Lower leg skin (tissue), 3 donors: Measurements from ENCODE around the gene CRELD2.

Experiments used
- POLR2A ChIP-seq, 2 donors: fragments of 450-650 bp; IDR thresholded peaks; one replicate each; pipeline ENCODE4 v1.6.1; 2016 to 2017; ENCODE audit warnings: antibody characterized with exemption in 2 of 2, mild to moderate bottlenecking in 1 of 2, moderate library complexity in 1 of 2
- TF ChIP-seq, protein P1 (sequence below), 3 donors: fragments of 450-650 bp; IDR thresholded peaks; one replicate each; pipeline ENCODE4 v1.5.1; 2016; ENCODE audit warnings: antibody characterized with exemption in 3 of 3, mild to moderate bottlenecking in 3 of 3, moderate library complexity in 2 of 3

DNA sequence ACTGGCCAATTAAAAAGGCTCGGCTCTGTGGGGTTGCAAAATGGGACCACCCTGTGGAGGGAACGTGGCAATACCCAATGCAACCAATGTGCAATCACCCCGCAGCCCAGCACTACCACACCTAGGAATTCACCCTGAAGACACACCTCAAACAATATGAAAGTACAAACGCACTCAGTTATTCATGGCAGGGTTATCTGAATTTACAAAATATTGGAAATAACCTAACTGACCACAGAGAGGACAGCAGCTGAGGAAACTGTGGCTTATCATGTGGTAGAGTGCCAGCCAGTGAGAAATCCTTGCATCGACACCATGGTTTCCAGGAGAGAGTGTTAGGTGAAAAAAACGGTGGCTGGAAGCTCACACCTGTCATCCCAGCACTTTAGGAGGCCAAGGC is 18.9 kb upstream of the CRELD2 start:
- TF ChIP-seq, protein P1, sequence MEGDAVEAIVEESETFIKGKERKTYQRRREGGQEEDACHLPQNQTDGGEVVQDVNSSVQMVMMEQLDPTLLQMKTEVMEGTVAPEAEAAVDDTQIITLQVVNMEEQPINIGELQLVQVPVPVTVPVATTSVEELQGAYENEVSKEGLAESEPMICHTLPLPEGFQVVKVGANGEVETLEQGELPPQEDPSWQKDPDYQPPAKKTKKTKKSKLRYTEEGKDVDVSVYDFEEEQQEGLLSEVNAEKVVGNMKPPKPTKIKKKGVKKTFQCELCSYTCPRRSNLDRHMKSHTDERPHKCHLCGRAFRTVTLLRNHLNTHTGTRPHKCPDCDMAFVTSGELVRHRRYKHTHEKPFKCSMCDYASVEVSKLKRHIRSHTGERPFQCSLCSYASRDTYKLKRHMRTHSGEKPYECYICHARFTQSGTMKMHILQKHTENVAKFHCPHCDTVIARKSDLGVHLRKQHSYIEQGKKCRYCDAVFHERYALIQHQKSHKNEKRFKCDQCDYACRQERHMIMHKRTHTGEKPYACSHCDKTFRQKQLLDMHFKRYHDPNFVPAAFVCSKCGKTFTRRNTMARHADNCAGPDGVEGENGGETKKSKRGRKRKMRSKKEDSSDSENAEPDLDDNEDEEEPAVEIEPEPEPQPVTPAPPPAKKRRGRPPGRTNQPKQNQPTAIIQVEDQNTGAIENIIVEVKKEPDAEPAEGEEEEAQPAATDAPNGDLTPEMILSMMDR (IDR thresholded peaks at IDR 0.05) = no peak
- TF ChIP-seq POLR2A (IDR thresholded peaks at IDR 0.05) = no peak
